HepG2 (cell line): Measurements from ENCODE around the gene ZNF853. TPM values are rescaled to one million over a fixed set of nuclear protein-coding genes. Genes with fewer than 3 reads are reported as not detected.
A peak's percentile ranks its signal among the peaks of the same experiment; 100 is the strongest.

Experiments
- ATAC-seq: fragments of 200-7000 bp; cut with Tn5 transposase; 3 replicates; pipeline ENCODE4 v1.9.1; 2020; ENCODE audit warnings: mild to moderate bottlenecking, moderate library complexity
- BruUV-seq: library from RNA; stranded (reverse); fragments of 400-500 nt; replicated peaks from 2 replicates; lab custom pipeline; 2021; lab: Mats Ljungman, UMichigan
- CTCF ChIA-PET: fragments of 300-600 bp; formaldehyde crosslinking; extraction: SDS; loops from one replicate; lab custom pipeline; 2021; ENCODE audit warnings: low total read pairs, inconsistent platforms, low intra/inter-chr PET ratio; lab: Yijun Ruan, JAX
- POLR2A ChIA-PET: fragments of 350-600 bp; sonication (Branson Sonifier 250); formaldehyde crosslinking; loops from one replicate; lab custom pipeline; 2020; ENCODE audit warnings: antibody characterized with exemption, inconsistent platforms; lab: Yijun Ruan, JAX
- DNase-seq: peaks from one replicate; pipeline ENCODE4 v3.0.0-alpha.2; 2015; ENCODE audit warnings: low spot score
- FAIRE-seq: peaks from 3 replicates; lab custom pipeline; 2011; peaks lifted over from hg19 to GRCh38; lab: Jason Lieb, UNC
- H2AFZ ChIP-seq: one replicate; pipeline ENCODE4 v1.6.1; 2011; ENCODE audit warnings: low read length, inconsistent platforms
- H3K27ac ChIP-seq: fragments of 300-600 bp; 3 replicates; pipeline ENCODE4 v1.8.0; 2011; ENCODE audit warnings: mixed run types, mild to moderate bottlenecking, mixed read lengths, low read length, inconsistent platforms; ENCODE audit not compliant: insufficient read depth; ENCODE audit errors: extremely low read length
- H3K27me3 ChIP-seq, 2 experiments: fragments of 200-600 bp in 1 of 2; 2 replicates in 1 of 2; 3 replicates in 1 of 2; pipeline versions ENCODE4 v1.6.0 to v1.8.0; 2011; ENCODE audit warnings: low read length in 2 of 2, mild to moderate bottlenecking in 2 of 2, moderate library complexity in 2 of 2, inconsistent platforms in 1 of 2; ENCODE audit not compliant: insufficient read depth in 2 of 2, control insufficient read depth in 1 of 2
- H3K36me3 ChIP-seq, 2 experiments: fragments of 200-600 bp in 1 of 2; replicated peaks in 1 of 2; 2 replicates in 1 of 2; 3 replicates in 1 of 2; pipeline versions ENCODE4 v1.5.1 to v1.8.0; 2011; ENCODE audit warnings: low read length in 2 of 2, inconsistent platforms in 1 of 2; ENCODE audit not compliant: insufficient read depth in 2 of 2, control insufficient read depth in 1 of 2
- H3K4me1 ChIP-seq: 2 replicates; pipeline ENCODE4 v1.5.1; 2012; ENCODE audit warnings: low read length, inconsistent platforms; ENCODE audit not compliant: insufficient read depth
- H3K4me2 ChIP-seq: 2 replicates; pipeline ENCODE4 v1.6.0; 2011; ENCODE audit warnings: low read depth, low read length, inconsistent platforms
- H3K4me3 ChIP-seq, 3 experiments: fragments of 200-600 bp in 1 of 3; sonication (generic), shearing (Covaris generic) in 1 of 3; replicated peaks in 1 of 3; 2 replicates each; pipeline ENCODE4 v1.5.1; 2011 to 2016; ENCODE audit warnings: low read length in 3 of 3, inconsistent platforms in 2 of 3, low read depth in 2 of 3, mild to moderate bottlenecking in 2 of 3, control low read depth in 1 of 3, mixed read lengths in 1 of 3; ENCODE audit not compliant: insufficient read depth in 1 of 3
- H3K79me2 ChIP-seq: one replicate; pipeline ENCODE4 v1.6.1; 2011; ENCODE audit warnings: low read length, inconsistent platforms; ENCODE audit not compliant: insufficient read depth
- H3K9ac ChIP-seq: 2 replicates; pipeline ENCODE4 v1.6.0; 2011; ENCODE audit warnings: mild to moderate bottlenecking, low read depth, low read length, inconsistent platforms; ENCODE audit not compliant: insufficient read depth
- H3K9me3 ChIP-seq: 2 replicates; pipeline ENCODE4 v1.5.1; 2012; ENCODE audit warnings: mild to moderate bottlenecking, low read length
- H4K20me1 ChIP-seq: 2 replicates; pipeline ENCODE4 v1.6.0; 2011; ENCODE audit warnings: inconsistent platforms, mild to moderate bottlenecking, low read length, moderate library complexity; ENCODE audit not compliant: insufficient read depth
- CCDC6 ChIP-seq: sonication (generic); formaldehyde crosslinking; IDR thresholded peaks from 2 replicates; pipeline ENCODE4 v1.8.1; 2022; ENCODE audit warnings: mild to moderate bottlenecking, missing genetic modification reagents, moderate library complexity
- HOXA3 ChIP-seq: sonication (generic); formaldehyde crosslinking; IDR thresholded peaks from 2 replicates; pipeline ENCODE4 v1.5.0; 2020; ENCODE audit warnings: missing genetic modification reagents
- KDM4B ChIP-seq: sonication (generic); formaldehyde crosslinking; IDR thresholded peaks from 2 replicates; pipeline ENCODE4 v1.4.0; 2020; ENCODE audit warnings: missing genetic modification reagents
- SCMH1 ChIP-seq: sonication (generic); formaldehyde crosslinking; IDR thresholded peaks from 2 replicates; pipeline ENCODE4 v1.9.0; 2021; ENCODE audit warnings: missing genetic modification reagents, mild to moderate bottlenecking, borderline replicate concordance
- SUZ12 ChIP-seq: fragments of 150-350 bp; IDR thresholded peaks from 2 replicates; pipeline ENCODE4 v1.6.1; 2014; ENCODE audit warnings: low read depth, low read length
- ZBTB7A ChIP-seq: sonication (generic); formaldehyde crosslinking; IDR thresholded peaks from 2 replicates; pipeline ENCODE4 v1.8.0; 2022; ENCODE audit warnings: mild to moderate bottlenecking, missing genetic modification reagents
- ZFP82 ChIP-seq: sonication (generic); formaldehyde crosslinking; IDR thresholded peaks from 2 replicates; pipeline ENCODE4 v1.5.1; 2020; ENCODE audit warnings: mild to moderate bottlenecking, missing genetic modification reagents, borderline replicate concordance
- ZNF207 ChIP-seq: fragments of 450-650 bp; IDR thresholded peaks from 2 replicates; pipeline ENCODE4 v1.6.1; 2016; ENCODE audit warnings: antibody characterized with exemption, borderline replicate concordance
- ZNF331 ChIP-seq: sonication (generic); formaldehyde crosslinking; IDR thresholded peaks from 2 replicates; pipeline ENCODE4 v1.4.0; 2020; ENCODE audit warnings: missing genetic modification reagents
- ZNF530 ChIP-seq: sonication (generic); formaldehyde crosslinking; IDR thresholded peaks from 2 replicates; pipeline ENCODE4 v1.5.0; 2020; ENCODE audit warnings: low read depth, mild to moderate bottlenecking, missing genetic modification reagents
- ZNF652 ChIP-seq: IDR thresholded peaks from 2 replicates; pipeline ENCODE4 v1.6.1; 2016; ENCODE audit warnings: low read depth, borderline replicate concordance
- WGBS: methylation state at CpG from one replicate; pipeline ENCODE4 v1.1.6; 2017; ENCODE audit warnings: low lambda C conversion rate; 5-methylcytosine and 5-hydroxymethylcytosine counted together
- in situ Hi-C: cut with HindIII; loops from 2 replicates; pipeline ENCODE4 v1.10.0; 2017; ENCODE audit warnings: low pct_unique_long_range_greater_than_20kb; ENCODE audit not compliant: extremely low pct_ligation_motif_present
- intact Hi-C: fragments of 100-400 bp; cut with micrococcal nuclease; formaldehyde crosslinking; loops from one replicate; pipeline ENCODE4 v1.10.0; 2022; ENCODE audit not compliant: unreplicated experiment
- polyA plus RNA-seq, 8 experiments: library from polyadenylated mRNA; depleted of rRNA in 3 of 8; stranded (reverse) in 7 of 8; unstranded in 1 of 8; fragments of >200 nt; fragmentation: Illumina TruSeq in 4 of 8; extraction: Trizol in 4 of 8; gene quantifications; 2 replicates each; pipeline versions ENCODE4 v1.2.1 to v1.2.3, GENCODE V29; 2011 to 2016; ENCODE audit warnings: low read depth in 4 of 8, missing spikeins in 1 of 8, mixed read lengths in 1 of 8; ENCODE audit not compliant: insufficient read depth in 1 of 8
- total RNA-seq, 5 experiments: library from RNA; depleted of rRNA; stranded (reverse); fragments of >200 nt; fragmentation: Illumina TruSeq; extraction: Trizol; gene quantifications; 2 replicates each; pipeline ENCODE4 v1.2.3, GENCODE V29; 2016; ENCODE audit warnings: low read depth in 1 of 5
- TF ChIP-seq, protein P1 (sequence below): sonication (generic); formaldehyde crosslinking; IDR thresholded peaks from 2 replicates; pipeline ENCODE4 v1.5.0; 2020; ENCODE audit warnings: mild to moderate bottlenecking, missing genetic modification reagents
- TF ChIP-seq, protein P2 (sequence below): sonication (generic); formaldehyde crosslinking; conservative IDR thresholded peaks from 2 replicates; pipeline ENCODE4 v1.4.0; 2020; ENCODE audit warnings: missing genetic modification reagents
- TF ChIP-seq, protein P3 (sequence below), 2 experiments: sonication (generic) in 1 of 2; formaldehyde crosslinking in 1 of 2; IDR thresholded peaks; 2 replicates each; pipeline versions ENCODE4 v1.6.1 to v1.9.0; 2014 to 2022; ENCODE audit warnings: antibody characterized with exemption in 1 of 2, borderline replicate concordance in 1 of 2, inconsistent platforms in 1 of 2, low read depth in 1 of 2, missing genetic modification reagents in 1 of 2

ZNF853 gene
- total and polyA plus RNA-seq, 2 of the 13 experiments (the other 11 are each of a cell fraction or from before 2014, with no cell fraction given) = 2.1 to 6.2 TPM

DNA sequence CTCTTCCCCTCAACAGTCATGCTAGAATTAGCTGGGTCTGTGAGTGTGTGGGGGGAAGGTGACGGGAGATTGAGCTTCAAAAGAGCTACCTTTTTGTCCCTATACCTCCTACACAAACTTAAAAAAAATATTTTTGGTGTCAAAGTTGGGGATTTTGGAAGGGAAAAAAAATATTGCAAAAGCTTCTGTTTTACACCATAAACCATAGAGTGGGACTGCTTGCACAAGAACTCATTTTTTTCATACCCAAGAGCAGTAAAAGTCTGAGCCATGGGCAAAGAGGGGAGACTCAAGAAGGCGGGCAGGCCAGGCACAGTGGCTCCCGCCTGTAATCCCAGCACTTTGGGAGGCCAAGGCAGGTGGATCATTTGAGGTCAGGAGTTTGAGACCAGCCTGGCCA is 47.5 kb upstream of the ZNF853 start:
- Histone ChIP-seq H2AFZ (no peak overlapping the region), H3K79me2 (no peaks in the 10 kb centered on the region), H3K9ac (no peak overlapping the region), H3K4me2 (peak overlapping the region; percentile 3; the same call in 1 of the 2 replicates), H3K4me3 (no peak overlapping the region), H3K36me3 (no peaks in the 10 kb centered on the region), H3K27me3 (no peaks in the 10 kb centered on the region), H4K20me1 (no peaks in the 10 kb centered on the region), H3K27ac (no peak overlapping the region), H3K4me1 (peaks cover 66% of the 10 kb centered on the region), H3K9me3 (no peaks in the 10 kb centered on the region)
- no peak for DNase-seq
- no peak for FAIRE-seq
- ChIA-PET CTCF (no interaction called here), POLR2A (interaction anchor here (1.3 to 1.6 kb wide), 2 partner anchors 7 to 10 kb away, joined by 3 to 4 read pairs; partner anchors contain the start of gene ZDHHC4)
- WGBS = 56% methylated on average over 3 of the region's 3 CpGs
- no TSS peak for BruUV-seq
- intact Hi-C loops = loop anchor here (1.0 kb wide), 1 partner anchor 7 kb away; no protein-coding TSS in a partner anchor
- ATAC-seq = no peak
- in situ Hi-C loops = no loop called here
- TF ChIP-seq KDM4B (CRISPR knock-in tag) (no peak), HOXA3 (CRISPR knock-in tag) (no peak), ZBTB7A (CRISPR knock-in tag) (no peak), ZNF331 (CRISPR knock-in tag) (no peak), ZFP82 (CRISPR knock-in tag) (no peak), ZNF207 (no peak), ZNF652 (CRISPR knock-in tag) (no peak), CCDC6 (CRISPR knock-in tag) (no peak), SCMH1 (CRISPR knock-in tag) (no peak), ZNF530 (CRISPR knock-in tag) (no peak), SUZ12 (no peak)
- TF ChIP-seq, protein P1, sequence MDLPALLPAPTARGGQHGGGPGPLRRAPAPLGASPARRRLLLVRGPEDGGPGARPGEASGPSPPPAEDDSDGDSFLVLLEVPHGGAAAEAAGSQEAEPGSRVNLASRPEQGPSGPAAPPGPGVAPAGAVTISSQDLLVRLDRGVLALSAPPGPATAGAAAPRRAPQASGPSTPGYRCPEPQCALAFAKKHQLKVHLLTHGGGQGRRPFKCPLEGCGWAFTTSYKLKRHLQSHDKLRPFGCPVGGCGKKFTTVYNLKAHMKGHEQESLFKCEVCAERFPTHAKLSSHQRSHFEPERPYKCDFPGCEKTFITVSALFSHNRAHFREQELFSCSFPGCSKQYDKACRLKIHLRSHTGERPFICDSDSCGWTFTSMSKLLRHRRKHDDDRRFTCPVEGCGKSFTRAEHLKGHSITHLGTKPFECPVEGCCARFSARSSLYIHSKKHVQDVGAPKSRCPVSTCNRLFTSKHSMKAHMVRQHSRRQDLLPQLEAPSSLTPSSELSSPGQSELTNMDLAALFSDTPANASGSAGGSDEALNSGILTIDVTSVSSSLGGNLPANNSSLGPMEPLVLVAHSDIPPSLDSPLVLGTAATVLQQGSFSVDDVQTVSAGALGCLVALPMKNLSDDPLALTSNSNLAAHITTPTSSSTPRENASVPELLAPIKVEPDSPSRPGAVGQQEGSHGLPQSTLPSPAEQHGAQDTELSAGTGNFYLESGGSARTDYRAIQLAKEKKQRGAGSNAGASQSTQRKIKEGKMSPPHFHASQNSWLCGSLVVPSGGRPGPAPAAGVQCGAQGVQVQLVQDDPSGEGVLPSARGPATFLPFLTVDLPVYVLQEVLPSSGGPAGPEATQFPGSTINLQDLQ (CRISPR knock-in tag) = no peak
- TF ChIP-seq, protein P2, sequence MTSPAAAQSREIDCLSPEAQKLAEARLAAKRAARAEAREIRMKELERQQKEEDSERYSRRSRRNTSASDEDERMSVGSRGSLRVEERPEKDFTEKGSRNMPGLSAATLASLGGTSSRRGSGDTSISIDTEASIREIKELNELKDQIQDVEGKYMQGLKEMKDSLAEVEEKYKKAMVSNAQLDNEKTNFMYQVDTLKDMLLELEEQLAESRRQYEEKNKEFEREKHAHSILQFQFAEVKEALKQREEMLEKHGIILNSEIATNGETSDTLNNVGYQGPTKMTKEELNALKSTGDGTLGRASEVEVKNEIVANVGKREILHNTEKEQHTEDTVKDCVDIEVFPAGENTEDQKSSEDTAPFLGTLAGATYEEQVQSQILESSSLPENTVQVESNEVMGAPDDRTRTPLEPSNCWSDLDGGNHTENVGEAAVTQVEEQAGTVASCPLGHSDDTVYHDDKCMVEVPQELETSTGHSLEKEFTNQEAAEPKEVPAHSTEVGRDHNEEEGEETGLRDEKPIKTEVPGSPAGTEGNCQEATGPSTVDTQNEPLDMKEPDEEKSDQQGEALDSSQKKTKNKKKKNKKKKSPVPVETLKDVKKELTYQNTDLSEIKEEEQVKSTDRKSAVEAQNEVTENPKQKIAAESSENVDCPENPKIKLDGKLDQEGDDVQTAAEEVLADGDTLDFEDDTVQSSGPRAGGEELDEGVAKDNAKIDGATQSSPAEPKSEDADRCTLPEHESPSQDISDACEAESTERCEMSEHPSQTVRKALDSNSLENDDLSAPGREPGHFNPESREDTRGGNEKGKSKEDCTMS (CRISPR knock-in tag) = no peak
- TF ChIP-seq, protein P3, sequence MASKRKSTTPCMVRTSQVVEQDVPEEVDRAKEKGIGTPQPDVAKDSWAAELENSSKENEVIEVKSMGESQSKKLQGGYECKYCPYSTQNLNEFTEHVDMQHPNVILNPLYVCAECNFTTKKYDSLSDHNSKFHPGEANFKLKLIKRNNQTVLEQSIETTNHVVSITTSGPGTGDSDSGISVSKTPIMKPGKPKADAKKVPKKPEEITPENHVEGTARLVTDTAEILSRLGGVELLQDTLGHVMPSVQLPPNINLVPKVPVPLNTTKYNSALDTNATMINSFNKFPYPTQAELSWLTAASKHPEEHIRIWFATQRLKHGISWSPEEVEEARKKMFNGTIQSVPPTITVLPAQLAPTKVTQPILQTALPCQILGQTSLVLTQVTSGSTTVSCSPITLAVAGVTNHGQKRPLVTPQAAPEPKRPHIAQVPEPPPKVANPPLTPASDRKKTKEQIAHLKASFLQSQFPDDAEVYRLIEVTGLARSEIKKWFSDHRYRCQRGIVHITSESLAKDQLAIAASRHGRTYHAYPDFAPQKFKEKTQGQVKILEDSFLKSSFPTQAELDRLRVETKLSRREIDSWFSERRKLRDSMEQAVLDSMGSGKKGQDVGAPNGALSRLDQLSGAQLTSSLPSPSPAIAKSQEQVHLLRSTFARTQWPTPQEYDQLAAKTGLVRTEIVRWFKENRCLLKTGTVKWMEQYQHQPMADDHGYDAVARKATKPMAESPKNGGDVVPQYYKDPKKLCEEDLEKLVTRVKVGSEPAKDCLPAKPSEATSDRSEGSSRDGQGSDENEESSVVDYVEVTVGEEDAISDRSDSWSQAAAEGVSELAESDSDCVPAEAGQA (IDR thresholded peaks at IDR 0.05; ENCODE audit: low read depth) = no peak
- TF ChIP-seq, protein P3 (CRISPR knock-in tag; IDR thresholded peaks at IDR 0.05; ENCODE audit: borderline replicate concordance) = no peak
